A673 (cell line): ENCODE data around the gene FGF12. TPM values are rescaled to one million over a fixed set of nuclear protein-coding genes. Genes with fewer than 3 reads are reported as not detected.

Experiments used
- BruUV-seq: library from RNA; stranded (reverse); fragments of 400-500 nt; replicated peaks from 2 replicates; lab custom pipeline; 2021; lab: Mats Ljungman, UMichigan
- CTCF ChIA-PET: fragments of 300-600 bp; sonication (Branson Sonifier 250); formaldehyde crosslinking; loops from one replicate; lab custom pipeline; 2022; ENCODE audit warnings: antibody characterized with exemption; lab: Charles Lee
- POLR2A ChIA-PET: fragments of 300-600 bp; sonication (Branson Sonifier 250); formaldehyde crosslinking; loops from one replicate; lab custom pipeline; 2022; ENCODE audit warnings: antibody characterized with exemption; ENCODE audit not compliant: low non-redundant PET; lab: Charles Lee
- DNase-seq: peaks from one replicate; pipeline ENCODE4 v3.0.0-alpha.2; 2015; ENCODE audit warnings: low spot score
- H3K27ac ChIP-seq: fragments of 200-600 bp; sonication (generic); 2 replicates; pipeline ENCODE4 v1.5.1; 2016; ENCODE audit warnings: mixed run types, low read depth, mild to moderate bottlenecking, mixed read lengths, antibody characterized with exemption, low read length; ENCODE audit not compliant: poor library complexity, severe bottlenecking
- H3K27me3 ChIP-seq: fragments of 200-600 bp; sonication (generic); replicated peaks from 2 replicates; pipeline ENCODE4 v1.6.1; 2017; ENCODE audit warnings: mixed run types, low read depth, mild to moderate bottlenecking, mixed read lengths, antibody characterized with exemption, low read length; ENCODE audit not compliant: insufficient read depth, poor library complexity
- H3K36me3 ChIP-seq: fragments of 200-600 bp; sonication (generic); 2 replicates; pipeline ENCODE4 v1.6.1; 2016; ENCODE audit warnings: mixed run types, mild to moderate bottlenecking, mixed read lengths, antibody characterized with exemption, low read length; ENCODE audit not compliant: insufficient read depth, poor library complexity, severe bottlenecking
- H3K4me1 ChIP-seq: fragments of 200-600 bp; sonication (generic); 2 replicates; pipeline ENCODE4 v1.6.1; 2017; ENCODE audit warnings: mixed run types, mild to moderate bottlenecking, mixed read lengths, antibody characterized with exemption, low read length; ENCODE audit not compliant: insufficient read depth, poor library complexity, severe bottlenecking
- H3K4me3 ChIP-seq: fragments of 200-600 bp; sonication (generic); 2 replicates; pipeline ENCODE4 v1.5.1; 2016; ENCODE audit warnings: low read depth, mixed run types, mild to moderate bottlenecking, mixed read lengths, low read length; ENCODE audit not compliant: poor library complexity, severe bottlenecking
- H3K9me3 ChIP-seq: fragments of 200-600 bp; sonication (generic); 2 replicates; pipeline ENCODE4 v1.6.1; 2016; ENCODE audit warnings: mixed run types, low read depth, mild to moderate bottlenecking, mixed read lengths, antibody characterized with exemption, low read length; ENCODE audit not compliant: poor library complexity, severe bottlenecking
- CTCF ChIP-seq: fragments of 300-800, 200-600 bp; sonication (generic); conservative IDR thresholded peaks from 2 replicates; pipeline ENCODE4 v1.5.1; 2017; ENCODE audit warnings: low read depth, mild to moderate bottlenecking, antibody characterized with exemption, low read length, moderate library complexity, mixed read lengths
- EZH2 ChIP-seq: fragments of 200-600 bp; sonication (generic); IDR thresholded peaks from 2 replicates; pipeline ENCODE4 v1.6.1; 2017; ENCODE audit warnings: borderline replicate concordance, low read depth, mild to moderate bottlenecking, mixed read lengths, antibody characterized with exemption, low read length; ENCODE audit not compliant: poor library complexity, severe bottlenecking
- intact Hi-C: fragments of 100-400 bp; cut with micrococcal nuclease; formaldehyde crosslinking; loops from one replicate; pipeline ENCODE4 v1.10.0; 2022; ENCODE audit not compliant: unreplicated experiment
- total RNA-seq: library from RNA; stranded (reverse); gene quantifications from 2 replicates; pipeline ENCODE4 v1.2.3, GENCODE V29; 2021

The FGF12 gene
- total RNA-seq, 1 experiment from 2014 or later = 2.3 TPM

- no peaks in the 10 kb centered on the region for H3K9me3 ChIP-seq
- no peaks in the 10 kb centered on the region for H3K27me3 ChIP-seq
- DNase-seq = no peak
- no peak overlapping the region for H3K4me3 ChIP-seq
- ChIA-PET CTCF (no interaction called here), POLR2A (interaction anchor here (0.6 kb wide), 1 partner anchor 349 kb away, joined by 3 read pairs; no protein-coding TSS in a partner anchor)
- H3K4me1 ChIP-seq = peaks cover 12% of the 10 kb centered on the region
- no peak overlapping the region for H3K27ac ChIP-seq
- TF ChIP-seq CTCF (no peak), EZH2 (no peak)
- no peaks in the 10 kb centered on the region for H3K36me3 ChIP-seq
- no TSS peak for BruUV-seq
- intact Hi-C loops = no loop called here
These were observed 519.7 kb downstream of the FGF12 start for GRCh38 chr3:192207651-192208050.

- Histone ChIP-seq H3K36me3 (no peaks in the 10 kb centered on the region), H3K27me3 (no peaks in the 10 kb centered on the region), H3K9me3 (no peaks in the 10 kb centered on the region), H3K27ac (no peak overlapping the region), H3K4me1 (peaks cover 10% of the 10 kb centered on the region), H3K4me3 (no peak overlapping the region)
- TF ChIP-seq EZH2 (no peak), CTCF (no peak)
- no peak for DNase-seq
- ChIA-PET POLR2A (interaction anchor here (0.6 kb wide), 2 partner anchors 349 to 360 kb away, joined by 3 read pairs; no protein-coding TSS in a partner anchor), CTCF (interaction anchor here (0.8 kb wide), 1 partner anchor 18 kb away, joined by 3 read pairs; no protein-coding TSS in a partner anchor)
- no TSS peak for BruUV-seq
- intact Hi-C loops = no loop called here
These were observed 520.1 kb downstream of the FGF12 start for GRCh38 chr3:192207239-192207638.

- intact Hi-C loops = no loop called here
These were observed 533.3 kb downstream of the FGF12 start for GRCh38 chr3:192194085-192194484.

More at GRCh38 chr3:192194085-192194484, 533.3 kb downstream of the FGF12 start:
- Histone ChIP-seq H3K4me1 (no peaks in the 10 kb centered on the region), H3K27ac (no peak overlapping the region), H3K27me3 (no peaks in the 10 kb centered on the region), H3K36me3 (no peaks in the 10 kb centered on the region), H3K4me3 (no peak overlapping the region), H3K9me3 (no peaks in the 10 kb centered on the region)
- ChIA-PET POLR2A (no interaction called here), CTCF (no interaction called here)
- DNase-seq = no peak
- no peak for TF ChIP-seq EZH2
- BruUV-seq = no TSS peak
